IPS-18c (cell line): ENCODE data around the gene ETS1.

Experiments
- H3K4me3 ChIP-seq: 2 replicates; pipeline ENCODE4 v1.7.0; 2013; ENCODE audit warnings: low read depth, mild to moderate bottlenecking, low read length, moderate library complexity; ENCODE audit not compliant: insufficient read depth
- H3K9me3 ChIP-seq: one replicate; pipeline ENCODE4 v1.6.1; 2013; ENCODE audit warnings: mild to moderate bottlenecking, low read length, moderate library complexity; ENCODE audit not compliant: control insufficient read depth, insufficient read depth

The ETS1 gene

DNA sequence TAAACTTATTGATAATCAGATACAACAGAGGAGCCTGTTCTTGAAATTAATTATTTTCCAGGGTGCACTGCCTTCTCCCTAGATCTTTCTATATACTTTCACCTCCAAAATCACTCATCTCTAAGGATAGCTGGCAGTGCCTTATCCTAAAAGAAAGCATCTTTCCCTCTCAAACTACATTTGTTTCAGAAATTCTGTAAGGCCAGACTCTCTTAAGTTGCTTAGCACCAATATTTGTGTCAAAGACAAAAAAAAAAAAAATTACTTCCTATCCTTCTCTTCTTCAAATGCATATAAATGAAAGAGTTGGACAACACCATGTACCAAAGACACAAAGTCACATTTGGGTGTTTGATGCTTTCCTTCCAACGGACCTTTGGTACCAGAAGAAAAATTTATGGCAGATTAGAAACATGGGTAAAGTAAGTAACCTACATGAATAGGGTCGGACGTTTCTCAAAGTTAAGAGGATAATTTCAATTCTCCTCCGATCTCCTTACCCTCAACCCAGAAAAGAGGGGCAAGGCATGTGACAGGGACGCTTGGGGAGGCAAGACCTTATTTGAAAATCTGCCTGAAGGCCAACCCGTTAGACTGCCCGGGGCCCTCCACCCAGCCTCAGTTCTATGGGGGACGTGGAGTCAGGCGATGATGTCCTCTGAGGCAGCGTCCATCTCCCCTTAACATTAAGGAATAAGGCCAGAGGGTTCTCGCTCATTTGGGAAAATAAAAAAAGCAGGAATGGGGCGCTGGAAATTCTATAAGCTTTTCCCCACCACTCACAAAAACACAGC lies 66.3 kb downstream of the ETS1 start:
- Histone ChIP-seq H3K9me3 (peaks cover 2% of the 10 kb centered on the region), H3K4me3 (peak overlapping the region; percentile 73)

DNA sequence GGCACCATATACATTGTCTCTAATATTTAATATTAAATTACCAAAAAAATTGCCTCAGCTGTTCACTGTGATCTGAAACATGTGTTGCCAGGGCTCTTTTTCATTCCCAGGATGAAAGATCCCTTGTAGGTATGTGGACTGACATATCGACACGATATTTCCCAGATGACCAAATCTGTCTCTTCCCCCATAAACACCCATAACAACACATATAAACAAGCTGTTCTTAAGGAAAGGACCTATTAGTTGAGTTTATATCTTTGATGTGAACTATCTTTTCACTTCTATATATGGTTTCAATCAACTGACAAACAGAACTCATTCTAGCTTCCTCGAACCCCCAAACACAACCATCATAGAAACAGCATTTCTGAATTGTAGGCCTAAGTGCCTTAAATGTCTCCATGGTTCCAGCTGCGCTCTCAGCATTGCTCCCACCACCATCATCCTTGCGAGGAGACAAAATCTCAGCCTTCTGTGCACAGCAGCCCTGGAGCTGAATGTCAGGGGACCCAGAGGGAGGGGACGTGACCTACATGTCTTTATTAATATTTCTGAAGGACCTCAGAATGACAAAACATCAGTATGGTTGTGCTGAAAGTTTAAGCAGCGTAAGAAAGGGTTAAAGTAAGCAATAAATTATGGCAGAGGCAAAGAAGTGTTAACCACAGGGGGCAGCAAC lies 67.0 kb downstream of the ETS1 start:
- H3K9me3 ChIP-seq, result peaks cover 2% of the 10 kb centered on the region
- H3K4me3 ChIP-seq, result no peak overlapping the region

DNA sequence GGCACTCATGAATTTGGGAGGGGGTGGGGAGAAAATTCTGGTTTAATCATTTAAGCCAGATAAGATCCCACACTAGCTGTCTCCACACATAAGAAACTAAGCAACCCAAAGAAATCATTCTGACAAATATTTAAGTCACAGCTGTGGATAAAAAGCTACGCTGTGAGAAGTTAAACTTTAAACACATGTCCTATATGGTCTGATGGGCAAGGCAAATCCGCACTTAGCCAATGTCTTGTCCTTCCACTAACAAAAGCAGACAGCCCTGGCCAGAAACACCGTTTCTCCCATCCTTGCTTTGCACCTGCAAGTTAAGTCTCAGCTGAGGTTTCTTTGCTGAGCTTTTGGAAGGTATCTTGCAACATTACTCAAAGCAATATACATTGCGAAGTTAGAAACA lies 68.0 kb downstream of the ETS1 start:
- H3K9me3 ChIP-seq, result peaks cover 2% of the 10 kb centered on the region
- no peak overlapping the region for H3K4me3 ChIP-seq

DNA sequence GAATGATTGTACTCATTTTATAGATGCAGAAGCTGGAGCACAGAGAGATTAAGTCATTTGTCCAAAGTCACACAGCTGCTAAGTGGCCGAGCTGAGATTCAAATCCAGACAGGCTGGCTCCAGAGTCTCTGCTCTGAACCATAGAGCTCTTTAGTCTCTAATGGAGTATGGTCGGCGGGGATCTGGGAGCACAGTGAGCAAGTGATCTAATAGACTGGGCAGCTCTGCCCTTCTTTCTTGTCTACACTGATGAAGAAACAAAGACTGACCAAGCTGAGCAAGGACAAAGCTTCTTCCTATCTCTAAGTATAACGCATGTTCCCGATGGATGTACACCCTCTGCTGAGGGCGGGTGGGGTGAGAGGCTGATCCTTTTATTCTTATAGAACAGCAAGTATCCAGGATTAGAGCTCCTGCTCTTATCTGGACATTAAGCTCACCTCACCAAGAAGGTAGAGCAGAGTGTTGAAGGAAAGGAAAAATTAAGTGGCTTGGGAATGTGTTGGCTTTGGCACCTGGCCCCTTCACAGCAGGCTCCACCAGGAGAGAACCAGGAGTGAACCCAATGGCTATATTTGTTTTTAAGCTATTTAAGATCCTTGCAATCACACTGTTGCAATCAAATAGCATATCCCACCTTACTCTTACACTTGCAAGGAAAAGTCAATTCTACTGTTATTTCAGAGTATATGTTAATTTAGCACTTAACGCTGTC lies 68.7 kb downstream of the ETS1 start:
- H3K4me3 ChIP-seq, result no peak overlapping the region
- peaks cover 2% of the 10 kb centered on the region for H3K9me3 ChIP-seq

DNA sequence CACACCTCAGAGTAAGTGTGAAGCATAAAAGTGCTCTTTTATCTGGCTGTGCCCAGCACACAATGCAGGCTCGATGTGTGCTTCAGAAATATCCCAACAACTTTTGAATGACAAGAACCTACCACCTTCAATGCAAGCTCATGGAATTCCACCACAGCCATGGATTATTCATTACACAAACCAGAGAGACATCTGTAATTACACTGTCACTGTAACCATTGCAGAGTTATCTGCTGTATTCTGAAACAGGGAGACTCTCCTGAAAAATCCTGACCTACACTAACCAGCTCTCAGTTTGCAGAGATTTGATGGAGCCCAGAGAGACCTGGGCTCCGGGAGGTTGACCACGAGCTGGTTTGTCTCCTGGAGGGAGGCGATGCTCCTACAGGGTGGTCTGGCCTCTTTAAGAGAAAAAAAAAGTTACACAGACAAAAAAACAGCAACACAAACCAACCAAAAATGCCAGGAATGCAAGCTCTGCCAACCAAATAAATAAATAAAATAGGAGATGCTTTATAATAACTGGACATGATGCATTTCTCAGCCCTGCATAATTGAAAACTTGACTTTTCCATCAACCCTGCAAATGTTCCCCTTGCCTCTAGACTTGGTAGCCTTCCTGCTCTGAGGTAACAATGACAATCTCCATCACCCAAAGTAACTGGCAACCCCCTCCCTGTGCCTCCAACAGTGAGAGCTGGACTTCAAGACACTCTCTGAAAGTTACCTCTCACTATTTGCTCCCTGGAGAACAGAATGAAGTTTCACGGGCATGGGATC lies 69.7 kb downstream of the ETS1 start:
- peaks cover 2% of the 10 kb centered on the region for H3K9me3 ChIP-seq
- no peak overlapping the region for H3K4me3 ChIP-seq

DNA sequence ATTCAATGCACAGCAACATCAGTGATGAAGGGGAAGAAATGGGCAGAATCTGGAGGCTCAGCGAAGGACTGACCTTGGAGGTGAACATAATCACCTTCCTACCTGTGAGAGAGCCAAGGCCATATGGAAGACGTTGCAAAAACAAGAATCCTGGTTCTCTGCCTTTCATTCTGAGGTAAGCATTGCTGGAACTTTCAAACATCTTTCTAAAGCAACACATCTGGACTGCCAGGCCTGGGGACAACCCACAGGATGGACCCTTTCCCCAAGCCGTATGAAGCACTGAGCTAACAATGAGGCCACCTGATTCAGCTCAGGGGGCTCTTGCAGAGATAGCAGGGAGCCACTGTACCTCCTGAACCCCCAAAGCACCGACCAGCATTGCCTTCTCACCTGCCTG lies 70.5 kb downstream of the ETS1 start:
- Histone ChIP-seq H3K9me3 (peaks cover 2% of the 10 kb centered on the region), H3K4me3 (no peak overlapping the region)

DNA sequence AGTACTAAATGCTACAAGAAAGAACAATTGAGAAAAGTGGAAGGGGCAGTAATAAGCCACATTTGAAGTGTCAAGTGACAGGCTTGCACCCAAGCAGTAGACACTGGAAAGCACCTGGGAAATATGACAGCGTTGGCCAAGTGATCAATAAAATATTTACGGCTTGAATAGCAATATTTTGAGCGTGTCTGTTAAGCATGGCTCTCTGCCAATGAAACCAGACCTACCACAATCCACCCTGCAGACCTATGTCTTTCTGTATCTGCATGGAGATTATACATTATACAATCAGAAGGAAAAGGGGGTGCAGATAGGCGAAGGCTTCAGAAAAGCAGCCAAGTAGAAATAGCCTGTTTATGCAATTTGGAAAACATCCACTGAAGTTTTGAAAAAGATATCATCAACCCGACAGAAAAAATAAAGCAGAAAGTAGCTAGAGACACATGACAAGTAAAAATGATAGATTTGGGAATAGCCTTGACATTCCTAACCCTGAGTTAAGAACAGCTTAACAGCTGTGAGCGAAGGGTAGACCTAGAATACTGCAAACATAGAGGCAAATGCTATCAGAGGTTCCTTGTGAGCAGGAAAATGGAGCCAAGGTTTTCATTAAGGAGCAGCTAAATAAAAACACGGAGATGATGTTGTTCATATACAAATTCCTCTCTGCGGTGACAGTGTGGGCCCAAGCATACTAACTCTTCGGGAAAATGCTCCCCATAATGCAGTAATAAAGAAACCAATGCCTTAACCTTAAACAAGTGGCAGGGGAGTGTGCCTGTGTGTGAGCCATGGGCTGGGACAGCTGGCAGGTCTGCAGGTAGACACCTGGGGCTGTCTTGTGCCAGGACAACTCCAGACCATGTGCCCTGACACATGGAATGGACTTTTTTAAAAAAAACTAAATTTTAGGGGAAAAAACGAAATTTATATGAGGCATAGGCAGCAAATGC lies 71.3 kb downstream of the ETS1 start:
- Histone ChIP-seq H3K9me3 (peaks cover 2% of the 10 kb centered on the region), H3K4me3 (no peak overlapping the region)

DNA sequence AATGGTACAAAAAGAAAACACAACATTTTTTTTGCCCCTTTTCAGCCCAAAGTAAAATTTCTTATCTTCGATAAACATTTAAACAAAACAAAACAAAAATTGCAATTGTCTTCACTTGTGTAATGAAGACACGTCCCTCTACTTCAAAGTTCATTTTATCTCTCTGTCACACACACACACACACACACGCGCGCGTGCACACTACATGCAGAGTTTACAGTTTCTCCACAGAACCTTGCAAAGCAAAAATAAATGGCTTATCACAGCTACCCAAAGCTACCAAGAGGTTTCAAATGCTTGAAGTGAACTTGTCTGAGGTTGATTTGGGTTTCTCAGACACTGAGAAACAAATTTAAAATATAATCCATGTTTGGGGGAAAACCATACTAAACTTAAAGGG lies 72.3 kb downstream of the ETS1 start:
- H3K4me3 ChIP-seq, result no peak overlapping the region

DNA sequence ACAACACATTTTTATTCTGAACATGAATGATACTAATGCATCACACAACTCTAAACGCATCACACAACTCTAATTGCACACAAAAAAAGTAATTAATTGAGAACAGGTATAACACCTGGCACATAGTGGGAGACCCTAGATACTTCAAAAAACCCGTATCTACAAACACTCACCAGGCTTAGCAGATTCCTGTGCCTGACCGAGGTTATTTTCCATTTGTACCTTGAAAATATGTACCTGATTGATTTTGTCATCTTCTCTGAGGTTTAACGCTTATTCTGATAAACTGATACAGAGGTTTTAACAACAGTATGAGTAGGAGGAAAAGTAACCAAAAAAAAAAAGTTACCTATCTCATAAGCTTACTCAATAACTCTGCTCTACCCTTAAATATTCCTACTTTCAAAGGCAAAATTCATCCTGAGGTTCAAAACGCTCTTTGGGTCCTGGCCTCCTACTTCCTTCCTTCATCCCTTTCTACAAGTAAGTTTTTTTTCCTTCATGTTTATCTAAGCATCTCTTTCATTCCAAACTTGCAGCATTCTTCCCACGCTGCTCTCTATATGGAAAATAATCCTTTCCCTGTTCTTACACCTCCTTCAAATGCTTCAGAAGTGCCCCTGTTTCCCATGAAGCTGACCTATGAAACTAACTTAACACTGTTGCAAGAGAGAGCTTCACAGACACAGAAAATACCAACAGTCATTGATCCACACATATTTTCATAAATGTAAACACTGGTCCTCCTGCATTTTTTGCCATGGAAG lies 73.3 kb downstream of the ETS1 start:
- peaks cover 2% of the 10 kb centered on the region for H3K9me3 ChIP-seq
- H3K4me3 ChIP-seq, result no peak overlapping the region

More for the DNA sequence above, 72.3 kb downstream of the ETS1 start:
- H3K9me3 ChIP-seq, result peaks cover 2% of the 10 kb centered on the region

DNA sequence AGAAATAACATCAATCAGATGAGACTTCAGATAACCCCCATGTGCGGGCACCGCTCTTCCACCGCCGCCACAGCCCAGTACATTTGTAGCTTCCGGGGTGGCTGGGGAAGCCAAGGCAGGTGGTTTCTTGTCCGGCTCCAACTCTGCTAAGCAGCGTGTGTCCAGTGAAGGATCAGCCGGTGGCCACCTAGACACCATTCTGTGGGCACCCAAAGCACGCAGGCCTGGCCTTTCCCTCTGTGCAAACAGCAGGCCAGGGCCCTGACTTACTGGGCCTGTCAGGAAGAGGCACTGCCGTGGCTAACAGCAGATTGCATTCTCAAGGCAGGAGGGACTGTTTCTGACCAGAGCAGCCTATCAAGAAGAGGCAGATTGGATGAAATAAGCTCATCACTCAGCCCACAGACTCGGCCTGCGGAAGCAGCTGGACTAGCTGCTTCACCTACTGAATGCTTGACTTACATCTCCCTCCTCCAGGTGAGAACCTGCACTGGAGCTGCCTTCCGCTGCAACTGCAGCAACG lies 74.8 kb downstream of the ETS1 start:
- no peak overlapping the region for H3K4me3 ChIP-seq

DNA sequence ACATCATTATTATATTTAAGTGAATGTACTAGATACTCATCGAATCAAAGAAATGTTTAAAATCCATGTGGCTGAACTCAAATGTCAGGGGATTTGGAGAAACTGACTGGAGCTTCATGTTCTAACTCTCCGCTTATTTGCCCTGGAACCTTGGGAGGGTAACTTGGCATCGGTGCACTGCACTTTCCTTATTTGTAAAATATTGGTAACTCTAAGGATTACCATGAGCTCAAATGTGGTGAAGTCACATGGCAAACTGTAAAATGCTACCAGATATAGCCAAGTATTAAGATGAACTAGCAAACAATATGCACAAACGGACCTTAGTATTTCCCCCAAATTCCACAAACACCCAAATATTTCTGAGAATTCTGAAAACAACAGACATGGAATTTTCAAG lies 75.6 kb downstream of the ETS1 start:
- H3K4me3 ChIP-seq, result no peak overlapping the region

More for the DNA sequence above, 74.8 kb downstream of the ETS1 start:
- peaks cover 2% of the 10 kb centered on the region for H3K9me3 ChIP-seq

DNA sequence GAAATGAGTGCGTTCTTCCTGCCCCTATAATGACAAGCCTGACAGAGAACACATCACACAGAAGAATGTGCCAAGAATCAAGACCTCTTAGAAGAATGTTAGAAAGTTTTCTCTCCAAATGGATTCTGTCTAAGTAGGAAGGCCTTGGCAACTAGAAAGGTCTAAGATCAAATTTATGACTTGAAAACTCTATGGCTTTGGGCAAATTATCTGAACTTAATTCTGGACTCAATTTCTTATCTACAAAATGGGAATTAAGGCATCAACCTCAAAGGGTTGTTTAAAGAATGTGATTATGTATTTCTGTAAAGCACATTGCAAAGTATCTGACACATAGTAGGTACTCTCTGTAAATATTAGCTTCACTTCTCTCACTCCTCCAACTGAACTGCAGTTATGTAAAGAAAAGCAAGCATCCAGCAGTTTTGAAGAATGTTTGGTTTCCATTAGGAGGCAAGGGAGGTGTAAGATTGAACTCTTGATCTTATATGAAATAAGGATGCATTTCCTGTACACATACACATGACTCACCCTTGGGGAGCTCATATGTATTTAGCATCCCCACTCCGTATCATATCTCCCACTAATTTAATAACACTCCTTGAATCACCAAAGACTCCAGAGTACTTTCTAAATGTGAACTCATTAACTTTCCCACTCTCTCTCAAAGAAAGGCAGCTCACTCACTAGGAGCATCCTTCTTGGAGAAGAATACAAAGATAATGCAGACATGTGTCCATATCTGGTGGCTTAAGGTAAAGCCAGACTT lies 77.6 kb downstream of the ETS1 start:
- Histone ChIP-seq H3K9me3 (no peaks in the 10 kb centered on the region), H3K4me3 (no peak overlapping the region)

More for the DNA sequence above, 75.6 kb downstream of the ETS1 start:
- H3K9me3 ChIP-seq, result no peaks in the 10 kb centered on the region

DNA sequence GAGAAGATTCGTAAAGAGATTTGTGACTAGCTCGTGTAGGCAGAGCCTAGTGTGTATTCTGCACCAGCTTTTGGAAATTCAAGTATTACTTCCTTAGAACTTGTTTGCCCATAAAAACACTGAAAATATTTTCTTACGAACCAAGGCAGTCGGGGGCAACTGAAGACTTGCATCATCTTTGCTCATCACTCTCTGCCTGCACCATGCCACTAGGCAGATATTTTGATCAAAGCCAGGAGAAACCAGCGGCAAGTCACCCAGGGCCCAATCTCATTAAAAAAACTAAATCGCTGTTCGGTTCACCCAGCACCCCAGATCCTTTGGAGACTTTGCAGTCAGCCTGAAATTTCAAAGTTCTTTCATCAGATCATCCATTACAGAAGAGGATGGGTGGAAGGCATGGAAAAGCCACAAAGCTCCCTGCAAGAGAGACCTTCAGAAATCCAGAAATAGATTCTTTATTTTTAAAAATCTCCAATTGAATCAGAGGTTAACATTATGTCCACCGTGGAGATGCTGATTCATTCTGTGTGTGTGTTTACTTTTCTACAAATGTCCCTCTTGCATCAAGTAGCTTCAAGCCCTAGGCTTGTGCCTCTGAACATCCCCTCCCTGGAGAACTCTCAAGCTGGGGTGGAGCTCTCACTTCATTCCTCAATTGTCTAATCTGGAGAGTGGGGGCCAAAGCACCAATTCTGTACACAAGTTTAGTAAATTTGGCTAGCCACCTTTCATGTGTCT lies 78.4 kb downstream of the ETS1 start:
- H3K4me3 ChIP-seq, result no peak overlapping the region
- H3K9me3 ChIP-seq, result no peaks in the 10 kb centered on the region

DNA sequence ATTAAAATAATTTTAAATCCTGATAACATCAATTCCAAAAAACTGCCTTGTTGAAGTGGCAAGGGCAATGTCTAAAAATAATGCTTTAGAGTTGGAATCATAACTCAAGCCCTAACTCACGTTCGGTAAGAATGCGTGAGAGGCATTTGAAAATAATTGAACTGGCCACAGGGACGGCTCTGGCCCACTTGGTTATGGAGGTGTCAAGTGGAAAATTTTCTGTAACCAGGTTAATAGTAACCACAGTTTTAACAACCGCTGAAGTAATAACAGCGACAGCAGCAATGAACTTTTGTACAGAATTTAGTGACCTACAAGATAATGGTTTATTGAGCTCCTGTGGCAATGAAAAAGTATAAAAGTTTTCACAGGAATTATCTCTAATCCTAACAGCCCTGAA lies 79.4 kb downstream of the ETS1 start:
- Histone ChIP-seq H3K9me3 (no peaks in the 10 kb centered on the region), H3K4me3 (no peak overlapping the region)
